H1 (cell line): Measurements from ENCODE around the gene SPATS1. TPM values are rescaled to one million over a fixed set of nuclear protein-coding genes. Genes with fewer than 3 reads are reported as not detected.

Experiments
- CBX8 ChIP-seq: fragments of 300-800, 300-1000 bp; sonication (generic); IDR thresholded peaks from 2 replicates; pipeline ENCODE4 v1.7.1; 2016; ENCODE audit warnings: low read depth, low read length, borderline replicate concordance
- HDAC6 ChIP-seq: IDR thresholded peaks from one replicate; pipeline ENCODE4 v1.7.1; 2012; ENCODE audit warnings: low read depth, mild to moderate bottlenecking, inconsistent platforms, low read length, moderate library complexity
- MAFK ChIP-seq: IDR thresholded peaks from 2 replicates; pipeline ENCODE4 v1.6.1; 2012; ENCODE audit warnings: low read depth, mild to moderate bottlenecking, improper control_type of control experiment, low read length
- polyA plus RNA-seq, 7 experiments: library from polyadenylated mRNA; depleted of rRNA in 3 of 7; stranded (reverse) in 5 of 7; unstranded in 2 of 7; fragments of >200 nt in 5 of 7; fragments of 200-250 nt in 2 of 7; gene quantifications; 1 replicate in 5 of 7; 2 replicates in 1 of 7; 4 replicates in 1 of 7; pipeline versions ENCODE4 v1.2.1 to v1.2.3, GENCODE V29; 2011 to 2013; ENCODE audit warnings: missing spikeins in 2 of 7, mixed read lengths in 2 of 7
- total RNA-seq: library from RNA; stranded (reverse); fragmentation: NEBNext Ultra II Directional; extraction: Animal tissue kit (Norgen Biotek cat#: 25700); gene quantifications from 2 replicates; pipeline ENCODE4 v1.2.1, GENCODE V29; 2021

SPATS1 gene
- total and polyA plus RNA-seq, 2 of the 8 experiments (the other 6 are each of a cell fraction or from before 2014, with no cell fraction given): not detected

GRCh38 chr6:44377484-44377883 lies 35.0 kb downstream of the SPATS1 start (continued):
- no peak for TF ChIP-seq CBX8
- TF ChIP-seq MAFK: no peak
- TF ChIP-seq HDAC6: no peak
